ENCODE results near the gene ELL2.

ELL2 gene

GRCh38 chr5:95925939-95926338 is 35.7 kb downstream of the ELL2 start:
- DNase-seq: no peak
- no peaks in the 10 kb centered on the region for H3K27me3 ChIP-seq
- H3K4me1 ChIP-seq: no peaks in the 10 kb centered on the region
- TF ChIP-seq, protein P1, sequence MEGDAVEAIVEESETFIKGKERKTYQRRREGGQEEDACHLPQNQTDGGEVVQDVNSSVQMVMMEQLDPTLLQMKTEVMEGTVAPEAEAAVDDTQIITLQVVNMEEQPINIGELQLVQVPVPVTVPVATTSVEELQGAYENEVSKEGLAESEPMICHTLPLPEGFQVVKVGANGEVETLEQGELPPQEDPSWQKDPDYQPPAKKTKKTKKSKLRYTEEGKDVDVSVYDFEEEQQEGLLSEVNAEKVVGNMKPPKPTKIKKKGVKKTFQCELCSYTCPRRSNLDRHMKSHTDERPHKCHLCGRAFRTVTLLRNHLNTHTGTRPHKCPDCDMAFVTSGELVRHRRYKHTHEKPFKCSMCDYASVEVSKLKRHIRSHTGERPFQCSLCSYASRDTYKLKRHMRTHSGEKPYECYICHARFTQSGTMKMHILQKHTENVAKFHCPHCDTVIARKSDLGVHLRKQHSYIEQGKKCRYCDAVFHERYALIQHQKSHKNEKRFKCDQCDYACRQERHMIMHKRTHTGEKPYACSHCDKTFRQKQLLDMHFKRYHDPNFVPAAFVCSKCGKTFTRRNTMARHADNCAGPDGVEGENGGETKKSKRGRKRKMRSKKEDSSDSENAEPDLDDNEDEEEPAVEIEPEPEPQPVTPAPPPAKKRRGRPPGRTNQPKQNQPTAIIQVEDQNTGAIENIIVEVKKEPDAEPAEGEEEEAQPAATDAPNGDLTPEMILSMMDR (IDR thresholded peaks at IDR 0.05; ENCODE audit: low read depth, low read length): no peak
- H3K9me3 ChIP-seq: no peaks in the 10 kb centered on the region; the same call in 1 of the 2 replicates
- H3K36me3 ChIP-seq: no peaks in the 10 kb centered on the region
- no peak overlapping the region for H3K4me3 ChIP-seq (ENCODE audit: low read depth, low read length)

- TF ChIP-seq, protein P1 (IDR thresholded peaks at IDR 0.05; ENCODE audit: low read depth, low read length): no peak
- no peak for DNase-seq
- no peaks in the 10 kb centered on the region for H3K4me1 ChIP-seq
- no peak overlapping the region for H3K4me3 ChIP-seq (ENCODE audit: low read depth, low read length)
- no peaks in the 10 kb centered on the region for H3K36me3 ChIP-seq
- no peaks in the 10 kb centered on the region for H3K27me3 ChIP-seq
- H3K9me3 ChIP-seq: no peaks in the 10 kb centered on the region; the same call in 1 of the 2 replicates
Observed at GRCh38 chr5:95925378-95925744, 36.3 kb downstream of the ELL2 start.

- TF ChIP-seq, protein P1 (IDR thresholded peaks at IDR 0.05; ENCODE audit: low read depth, low read length): no peak
- H3K27me3 ChIP-seq: no peaks in the 10 kb centered on the region
- H3K4me1 ChIP-seq: no peaks in the 10 kb centered on the region
- no peaks in the 10 kb centered on the region for H3K36me3 ChIP-seq
- no peak overlapping the region for H3K4me3 ChIP-seq (ENCODE audit: low read depth, low read length)
- H3K9me3 ChIP-seq: no peaks in the 10 kb centered on the region; the same call in 1 of the 2 replicates
- DNase-seq: no peak
Observed at GRCh38 chr5:95924720-95925377, 36.8 kb downstream of the ELL2 start.

DNA sequence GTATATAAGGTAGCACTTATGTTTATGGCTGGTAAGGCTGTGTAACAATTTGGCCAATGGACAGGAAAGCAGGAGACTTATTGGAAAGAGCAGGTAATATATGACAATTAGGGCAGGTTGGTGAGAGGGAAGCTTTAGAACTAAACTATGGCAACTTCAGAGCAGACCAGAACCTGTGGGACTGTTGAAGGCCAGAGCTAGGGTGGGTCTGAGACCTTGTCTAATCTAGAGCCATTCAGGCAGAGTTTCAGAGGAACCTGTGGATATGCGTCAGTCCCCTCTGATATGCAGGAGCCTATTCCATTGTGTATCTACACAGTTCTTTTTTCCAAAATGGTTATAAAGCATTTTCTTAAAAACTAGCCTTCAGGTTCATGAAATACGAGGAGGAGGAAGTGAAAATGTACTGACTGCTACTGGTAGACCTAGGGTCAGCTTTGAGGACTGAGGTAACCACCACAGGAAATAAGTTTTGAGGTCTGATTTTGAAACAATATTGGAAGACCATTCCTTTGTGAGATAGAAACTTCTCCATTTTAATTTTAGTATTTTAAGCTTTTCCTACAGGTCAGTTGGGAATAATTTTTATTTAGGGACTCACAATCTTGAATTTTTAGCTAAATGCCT is 37.6 kb downstream of the ELL2 start:
- no peaks in the 10 kb centered on the region for H3K4me1 ChIP-seq
- no peak for DNase-seq
- H3K4me3 ChIP-seq (ENCODE audit: low read depth, low read length): no peak overlapping the region
- TF ChIP-seq, protein P1 (IDR thresholded peaks at IDR 0.05; ENCODE audit: low read depth, low read length): no peak
- H3K27me3 ChIP-seq: no peaks in the 10 kb centered on the region
- no peaks in the 10 kb centered on the region for H3K36me3 ChIP-seq
- no peaks in the 10 kb centered on the region; the same call in 1 of the 2 replicates for H3K9me3 ChIP-seq

DNA sequence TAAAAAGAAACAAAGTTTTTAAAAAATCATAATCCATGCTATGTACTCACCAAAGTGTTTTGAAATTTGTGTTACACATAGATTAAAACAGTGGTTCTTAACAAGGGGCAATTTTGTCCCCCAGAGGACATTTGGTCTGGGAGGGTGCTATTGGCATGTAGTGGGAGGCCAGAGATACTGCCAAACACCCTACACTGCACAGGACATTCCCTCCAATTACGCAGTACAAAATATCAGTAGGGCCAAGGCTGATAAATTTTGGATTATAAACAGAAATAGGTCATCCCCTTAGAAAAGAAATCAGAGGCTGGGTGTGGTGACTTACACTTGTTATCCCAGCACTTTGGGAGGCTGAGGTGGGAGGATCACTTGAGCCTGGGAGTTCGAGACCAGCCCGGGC is 38.9 kb downstream of the ELL2 start:
- Histone ChIP-seq H3K4me3 (ENCODE audit: low read depth, low read length) (no peak overlapping the region), H3K4me1 (no peaks in the 10 kb centered on the region), H3K9me3 (no peaks in the 10 kb centered on the region), H3K36me3 (no peaks in the 10 kb centered on the region), H3K27me3 (no peaks in the 10 kb centered on the region)
- no peak for DNase-seq
- TF ChIP-seq, protein P1 (IDR thresholded peaks at IDR 0.05; ENCODE audit: low read depth, low read length): no peak

- TF ChIP-seq, protein P1 (IDR thresholded peaks at IDR 0.05; ENCODE audit: low read depth, low read length): no peak
- no peak overlapping the region for H3K4me3 ChIP-seq (ENCODE audit: low read depth, low read length)
- H3K9me3 ChIP-seq: no peaks in the 10 kb centered on the region
- no peaks in the 10 kb centered on the region for H3K36me3 ChIP-seq
- no peaks in the 10 kb centered on the region for H3K4me1 ChIP-seq
- H3K27me3 ChIP-seq: no peaks in the 10 kb centered on the region
- DNase-seq: no peak
Observed at GRCh38 chr5:95921501-95921900, 40.1 kb downstream of the ELL2 start.

Data from BE2C (cell line).